Uterus (tissue), 2 donors: Measurements from ENCODE around the gene OSCP1.

Experiments
- CTCF ChIP-seq, 4 experiments: fragments of 200-600 bp in 2 of 4; fragments of 450-650 bp in 2 of 4; sonication (generic) in 2 of 4; IDR thresholded peaks; one replicate each; pipeline ENCODE4 v1.5.1; 2016 to 2019; ENCODE audit warnings: antibody characterized with exemption in 4 of 4, mild to moderate bottlenecking in 2 of 4, moderate library complexity in 1 of 4
- POLR2A ChIP-seq, 2 donors: fragments of 450-650 bp; IDR thresholded peaks; one replicate each; pipeline ENCODE4 v1.6.1; 2016; ENCODE audit warnings: antibody characterized with exemption in 2 of 2, mild to moderate bottlenecking in 1 of 2, moderate library complexity in 1 of 2

DNA sequence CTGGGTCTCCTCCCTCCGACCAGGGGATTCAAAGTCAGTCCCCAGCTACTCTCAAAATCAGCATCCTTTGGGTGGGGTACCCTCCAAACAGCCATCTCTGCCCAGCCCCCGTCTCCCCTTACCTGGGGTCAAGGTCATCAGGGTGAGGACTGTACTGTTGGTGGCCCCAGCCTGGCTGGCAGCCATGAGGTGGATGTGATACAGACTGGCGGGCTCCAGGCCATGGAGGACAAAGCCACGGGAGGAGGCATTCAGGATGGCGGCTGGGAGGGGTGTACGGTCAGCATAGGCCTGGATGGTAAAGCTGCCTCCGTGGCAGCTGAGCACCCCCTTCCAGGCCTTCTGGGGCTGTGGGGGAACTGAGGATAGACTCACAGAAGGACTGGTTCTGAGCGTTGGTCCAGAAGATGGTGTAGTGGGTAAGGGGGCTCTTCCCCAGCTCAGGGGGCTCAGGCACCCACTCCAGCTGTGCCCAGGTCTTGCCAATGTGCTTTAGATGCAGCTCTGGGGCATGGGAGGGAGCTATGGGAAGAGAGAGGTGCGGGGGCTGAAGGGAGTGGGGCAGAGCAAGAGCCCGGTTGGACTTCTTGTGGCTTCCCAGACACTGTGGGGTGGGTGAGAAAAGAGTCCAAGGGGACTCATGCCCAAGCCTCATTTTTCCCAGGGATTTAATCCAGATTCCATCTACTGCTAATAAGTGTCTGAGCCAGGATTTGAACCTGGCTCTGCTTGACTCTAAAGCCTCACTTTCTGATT lies 17.6 kb upstream of the OSCP1 start:
- no peak for TF ChIP-seq CTCF (IDR thresholded peaks at IDR 0.05)
- TF ChIP-seq POLR2A (IDR thresholded peaks at IDR 0.05) = no peak
